Medulla oblongata (tissue), 1 donor: ENCODE measurements around the gene CNPY2.
"Not testable (repeated sequence)": the region's sequence is repeated elsewhere in the genome, so short reads cannot be mapped to it uniquely, and the experiment has no call there.

Source experiments
- DNase-seq: peaks from one replicate; pipeline ENCODE4 v3.0.0-alpha.2; 2015; ENCODE audit errors: extremely low spot score

The CNPY2 gene

DNA sequence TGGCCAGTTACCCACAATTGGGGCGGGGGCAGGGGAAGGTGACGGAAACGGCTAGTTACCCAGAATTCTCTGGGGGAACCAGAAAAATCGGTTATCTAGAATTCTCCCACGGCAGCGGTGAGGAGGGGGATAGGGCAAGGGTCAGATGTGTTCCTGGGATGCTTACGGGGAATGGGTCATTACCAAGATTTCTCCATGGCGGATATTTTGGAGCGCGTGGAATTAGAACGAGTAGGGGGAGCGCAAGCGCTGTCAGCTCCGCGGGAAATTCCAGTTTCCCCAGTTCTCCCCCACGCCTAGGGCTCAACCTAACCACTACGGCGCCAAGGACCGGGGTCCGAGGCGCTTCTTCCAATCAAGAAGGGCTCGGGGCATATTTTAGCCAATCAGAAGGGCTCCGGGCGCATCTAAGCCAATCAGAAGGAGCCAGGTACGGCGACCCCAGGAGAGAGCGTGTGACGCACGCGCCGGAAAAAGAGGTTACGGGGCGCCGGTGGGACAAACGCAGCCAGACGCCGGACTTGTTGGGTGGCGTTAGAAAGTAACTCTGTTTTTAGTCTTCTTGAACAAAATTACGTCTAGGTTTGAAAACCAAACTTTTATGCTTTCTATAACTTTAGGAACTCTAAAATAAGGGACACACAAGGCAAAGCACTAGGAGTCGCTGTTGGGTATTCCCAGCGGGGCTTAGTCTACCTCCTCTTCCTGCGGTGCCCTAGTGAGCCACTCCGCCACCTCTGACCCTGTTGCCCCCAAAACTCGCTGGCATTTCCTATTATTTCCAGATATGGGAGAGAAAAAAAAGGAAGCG lies 18.1 kb upstream of the CNPY2 start, which contains the start of gene PAN2:
Gene PAN2, minus strand, starts transcription at position 322 of the 811 bp plus-strand sequence. CDS start 906 bp downstream, outside the sequence.
- DNase-seq: peak; percentile 97

GRCh38 chr12:56333197-56333678 lies 17.4 kb upstream of the CNPY2 start:
- no peak for DNase-seq

- no peak for DNase-seq
These were observed 16.9 kb upstream of the CNPY2 start for GRCh38 chr12:56332512-56333196.

DNA sequence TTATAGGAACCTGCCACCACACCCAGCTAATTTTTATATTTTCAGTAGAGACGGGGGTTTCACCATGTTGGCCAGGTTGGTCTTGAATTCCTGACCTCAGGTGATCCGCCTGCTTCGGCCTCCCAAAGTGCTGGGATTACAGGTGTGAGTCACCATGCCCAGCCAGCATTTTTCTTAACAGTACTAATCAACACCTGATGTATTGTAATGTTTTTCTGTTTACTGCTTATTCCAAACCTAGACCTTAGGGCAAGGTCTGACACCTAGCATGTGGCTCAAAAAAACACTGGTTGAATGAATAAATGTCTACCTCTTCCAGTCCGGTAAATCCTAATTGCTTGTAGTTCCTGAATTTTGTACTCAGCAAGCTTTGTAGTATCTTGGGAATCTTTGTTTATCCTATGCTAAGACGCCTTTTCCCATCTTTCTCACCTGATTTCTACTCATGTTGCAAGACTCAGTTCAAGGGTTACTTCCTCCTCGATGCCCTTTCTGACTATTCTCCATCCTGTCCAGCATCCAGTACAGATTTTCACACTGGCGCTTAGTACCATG lies 15.2 kb upstream of the CNPY2 start:
- no peak for DNase-seq

DNA sequence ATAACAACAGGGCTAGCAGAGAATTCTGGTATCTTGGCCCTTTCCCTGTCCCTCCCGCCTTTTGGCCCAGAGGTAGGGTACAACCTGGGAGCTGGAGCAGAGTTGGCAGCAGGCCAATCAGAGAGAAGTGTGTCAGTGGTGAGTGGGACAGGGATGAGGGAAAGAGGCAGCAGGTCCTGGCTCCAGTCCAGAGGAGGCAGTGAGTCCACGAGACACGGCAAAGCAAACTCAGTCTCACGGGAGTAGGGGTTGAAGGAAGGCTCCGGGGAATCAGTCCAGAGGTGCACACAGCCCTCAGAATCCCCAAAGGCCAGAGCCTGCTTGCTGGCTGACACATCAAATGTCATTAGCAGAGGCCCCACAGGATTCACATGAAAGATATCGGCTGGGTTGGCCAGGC lies 10.7 kb upstream of the CNPY2 start:
- no peak for DNase-seq

GRCh38 chr12:56326126-56326525 lies 10.3 kb upstream of the CNPY2 start:
- no peak for DNase-seq

DNA sequence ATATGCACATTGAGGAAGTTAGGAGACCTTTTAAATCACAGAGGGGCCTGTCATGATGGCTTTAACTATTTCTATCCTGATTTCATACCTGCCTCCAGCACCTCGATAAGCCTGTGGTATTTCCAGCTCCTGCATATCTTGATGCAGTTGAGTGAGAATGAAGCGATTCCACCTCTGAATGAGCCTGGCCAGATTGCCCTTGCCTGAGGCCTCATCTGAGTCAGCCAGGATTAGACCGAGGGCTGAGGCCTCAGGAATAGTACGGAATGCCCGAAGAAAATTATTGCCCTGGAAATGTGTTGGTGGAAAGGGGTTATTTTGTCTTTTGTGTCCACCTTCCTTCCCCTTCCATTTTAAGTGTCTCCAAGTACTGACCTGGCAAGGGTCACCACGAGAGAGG lies 8.4 kb upstream of the CNPY2 start:
- no peak for DNase-seq

GRCh38 chr12:56321610-56322009 lies 5.8 kb upstream of the CNPY2 start:
- DNase-seq: not testable (repeated sequence)

- DNase-seq: no peak
These were observed 5.2 kb upstream of the CNPY2 start for GRCh38 chr12:56321027-56321426.

GRCh38 chr12:56317675-56318074 lies 1.9 kb upstream of the CNPY2 start:
- no peak for DNase-seq

DNA sequence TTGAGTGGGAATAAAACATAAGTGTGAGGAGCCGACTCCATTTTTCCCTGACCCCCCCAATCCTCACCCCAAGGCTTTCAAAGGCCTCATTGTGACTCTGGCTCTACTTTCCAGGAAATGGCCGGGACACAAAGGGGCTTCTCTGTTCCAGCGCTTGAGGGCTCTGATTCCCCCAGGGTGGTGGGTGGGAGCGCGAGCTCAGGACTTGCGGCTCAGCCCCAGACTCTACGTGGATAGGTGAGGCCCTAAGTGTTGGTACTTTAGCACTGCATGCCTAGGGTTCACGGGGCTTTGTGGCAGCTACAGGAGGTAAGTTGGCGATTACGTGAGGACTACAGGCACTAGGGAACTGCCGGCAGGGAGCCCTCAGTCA lies 553 bp downstream of the CNPY2 start:
- peak; percentile 87 for DNase-seq

DNA sequence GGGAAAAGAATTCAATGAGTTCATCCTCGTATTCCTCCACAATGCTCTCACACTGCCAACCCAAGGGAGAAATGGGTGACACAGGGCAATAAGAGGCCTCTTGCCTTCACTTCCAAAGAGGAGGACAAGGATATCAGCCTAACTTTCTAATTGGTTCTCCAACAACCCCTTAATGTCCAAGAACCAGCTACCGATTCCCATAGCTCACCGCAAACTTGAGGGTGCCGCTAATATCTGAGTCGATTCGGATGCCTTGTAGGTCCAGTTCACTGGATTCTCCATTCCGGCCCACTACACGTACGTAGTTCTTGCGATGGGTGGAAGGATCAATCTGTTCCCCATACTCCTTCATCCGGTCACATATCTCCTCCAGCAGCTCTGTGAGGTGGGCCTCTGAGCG lies 4.8 kb downstream of the CNPY2 start:
- DNase-seq: no peak

DNA sequence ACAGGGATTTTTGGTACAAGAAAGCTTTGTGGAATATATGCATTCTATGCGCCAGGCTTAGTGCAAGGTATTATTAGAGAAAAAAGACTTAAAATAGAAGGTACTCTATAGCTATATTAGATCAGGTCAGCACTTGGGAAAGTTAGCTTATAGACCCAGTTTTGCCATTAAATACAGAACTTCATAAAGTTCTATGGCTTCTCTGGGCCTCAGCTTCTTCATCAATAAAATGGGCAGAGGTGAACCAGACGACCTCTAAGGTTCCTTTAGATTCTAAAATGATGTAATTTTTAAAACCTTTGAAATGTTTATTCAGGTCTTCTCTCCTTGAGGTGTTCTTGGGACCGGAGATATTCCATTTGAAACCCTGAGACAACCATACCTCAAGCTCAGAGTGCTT lies 7.1 kb downstream of the CNPY2 start:
- DNase-seq: no peak

GRCh38 chr12:56307221-56307965 lies 8.4 kb downstream of the CNPY2 start:
- no peak for DNase-seq

DNA sequence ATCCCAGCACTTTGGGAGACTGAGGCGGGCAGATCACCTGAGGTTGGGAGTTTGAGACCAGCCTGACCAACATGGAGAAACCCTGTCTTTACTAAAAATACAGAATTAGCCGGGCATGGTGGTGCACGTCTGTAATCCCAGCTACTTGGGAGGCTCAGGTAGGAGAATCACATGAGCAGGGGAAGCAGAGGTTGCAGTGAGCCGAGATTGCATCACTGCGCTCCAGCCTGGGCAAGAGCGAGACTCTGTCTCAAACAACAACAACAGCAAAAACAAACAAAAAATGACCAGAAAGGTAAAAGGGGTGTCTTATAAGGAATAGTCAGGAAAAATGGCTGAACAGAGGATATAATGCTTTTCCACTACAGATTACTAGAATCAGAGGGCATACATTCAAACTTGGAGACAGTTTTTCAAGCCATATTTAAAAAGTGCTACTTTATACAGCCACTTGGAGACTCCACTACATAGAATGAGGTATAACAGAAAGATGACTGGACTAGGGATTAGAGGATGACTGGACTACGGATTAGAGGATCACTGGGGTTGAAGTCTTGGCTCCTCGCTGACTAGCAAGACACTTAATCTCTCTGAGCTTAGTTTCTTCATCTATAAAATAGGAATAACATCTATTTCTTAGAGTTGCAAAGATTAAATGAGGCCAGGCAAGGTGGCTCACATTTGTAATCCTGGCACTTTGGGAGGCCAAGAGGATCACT lies 10.8 kb downstream of the CNPY2 start:
- no peak for DNase-seq

DNA sequence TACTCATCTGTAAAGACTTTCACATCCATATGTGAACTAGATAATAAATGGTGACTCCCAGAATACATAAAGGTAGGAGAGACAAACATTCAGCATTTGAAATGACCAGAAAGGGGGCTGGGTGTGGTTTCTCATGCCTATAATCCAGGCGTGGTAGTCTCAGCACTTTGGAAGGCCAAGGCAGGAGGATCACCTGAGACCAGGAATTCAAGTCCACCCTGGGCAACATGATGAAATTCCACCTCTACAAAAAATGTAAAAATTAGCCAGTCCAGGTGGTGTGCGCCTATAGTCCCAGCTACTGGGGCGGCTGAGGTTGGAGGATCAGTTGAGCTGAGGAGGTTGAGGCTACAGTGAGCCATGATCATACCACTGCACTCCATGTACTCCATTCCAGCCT lies 11.5 kb downstream of the CNPY2 start:
- no peak for DNase-seq

DNA sequence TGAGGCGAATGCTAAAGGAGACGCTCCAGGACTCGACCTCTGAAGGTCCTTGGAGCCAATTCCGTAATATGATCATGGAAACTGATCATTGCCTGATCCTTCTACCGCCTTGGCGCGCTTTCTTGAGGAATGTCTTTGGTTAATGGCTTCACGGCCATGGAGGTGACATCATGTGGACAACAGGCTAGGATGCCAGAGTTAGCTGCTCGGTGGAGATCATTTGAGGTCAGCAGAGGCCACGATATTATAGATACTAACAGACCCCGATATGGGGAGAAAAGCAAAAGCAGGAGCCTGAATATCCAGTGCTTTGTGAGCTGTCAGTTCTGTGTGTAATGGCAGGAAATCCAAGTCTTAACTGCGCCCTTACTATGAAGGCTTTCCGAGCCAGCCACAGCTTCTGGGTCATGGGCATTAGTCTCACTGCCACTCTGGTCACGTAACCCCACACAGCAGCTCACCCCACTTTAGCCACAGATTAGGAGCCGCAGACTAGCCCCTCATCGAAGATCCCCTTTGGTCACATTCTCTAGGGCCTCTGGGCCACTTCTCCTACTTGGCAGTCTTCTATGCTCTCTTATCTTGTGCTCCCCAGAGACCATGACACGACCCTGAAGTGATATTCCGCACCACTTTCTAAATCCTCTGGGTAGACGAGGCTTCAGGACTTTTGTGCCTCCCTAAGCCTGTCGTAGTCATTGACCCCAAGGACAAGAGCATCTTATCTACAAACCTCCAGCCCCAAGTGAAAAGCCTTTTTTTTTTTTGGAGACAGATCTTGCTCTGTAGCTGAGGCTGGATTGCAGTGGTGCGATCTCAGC lies 14.9 kb downstream of the CNPY2 start:
- DNase-seq: no peak

DNA sequence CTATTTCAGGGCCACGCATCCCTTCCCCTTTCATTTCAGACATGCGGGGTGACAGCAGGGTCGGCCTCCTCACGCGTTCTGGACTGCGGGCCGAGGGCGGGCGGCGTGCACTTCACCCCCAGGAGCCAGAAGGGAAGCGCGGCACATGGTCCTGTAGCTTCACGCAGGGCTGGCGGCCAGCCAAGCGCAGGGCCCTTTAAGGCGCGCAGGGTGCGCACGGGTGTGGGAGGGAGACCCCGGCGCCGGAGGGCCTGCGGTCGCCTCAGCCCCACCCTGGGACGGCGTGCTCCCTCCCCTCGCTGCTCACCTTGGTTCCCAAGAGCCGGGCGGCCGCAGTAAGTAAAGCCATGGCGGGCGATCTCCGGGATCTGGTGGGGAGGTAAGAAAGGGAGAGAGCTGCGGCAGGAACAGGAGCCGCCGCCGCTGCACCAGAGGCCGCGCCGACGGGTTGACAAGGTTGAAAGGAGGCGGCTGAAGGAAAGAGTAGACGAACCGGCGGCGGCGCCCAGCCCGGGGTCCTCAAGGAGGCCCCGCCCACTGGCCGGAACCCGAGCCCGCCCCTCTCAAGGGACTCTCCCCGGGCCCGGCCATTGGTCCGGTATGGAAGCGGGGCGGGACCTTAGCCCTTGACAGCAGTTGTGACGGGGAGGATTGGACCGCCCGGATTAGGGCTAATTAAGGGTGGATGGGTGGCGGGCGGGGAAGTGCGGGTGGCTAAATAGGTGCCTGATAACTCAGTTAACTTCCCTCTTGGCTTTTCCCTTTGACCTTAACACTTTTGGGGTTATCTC lies 15.7 kb downstream of the CNPY2 start, which contains the start of gene CS:
Gene CS, minus strand, starts transcription at position 478 of the 791 bp plus-strand sequence. Its CDS starts 129 bp downstream, at position 349.
- peak; percentile 99 for DNase-seq

GRCh38 chr12:56299308-56299852 lies 16.4 kb downstream of the CNPY2 start:
- DNase-seq: peak; percentile 9
